ENCODE data around the gene TXNDC5.

Gene TXNDC5

DNA sequence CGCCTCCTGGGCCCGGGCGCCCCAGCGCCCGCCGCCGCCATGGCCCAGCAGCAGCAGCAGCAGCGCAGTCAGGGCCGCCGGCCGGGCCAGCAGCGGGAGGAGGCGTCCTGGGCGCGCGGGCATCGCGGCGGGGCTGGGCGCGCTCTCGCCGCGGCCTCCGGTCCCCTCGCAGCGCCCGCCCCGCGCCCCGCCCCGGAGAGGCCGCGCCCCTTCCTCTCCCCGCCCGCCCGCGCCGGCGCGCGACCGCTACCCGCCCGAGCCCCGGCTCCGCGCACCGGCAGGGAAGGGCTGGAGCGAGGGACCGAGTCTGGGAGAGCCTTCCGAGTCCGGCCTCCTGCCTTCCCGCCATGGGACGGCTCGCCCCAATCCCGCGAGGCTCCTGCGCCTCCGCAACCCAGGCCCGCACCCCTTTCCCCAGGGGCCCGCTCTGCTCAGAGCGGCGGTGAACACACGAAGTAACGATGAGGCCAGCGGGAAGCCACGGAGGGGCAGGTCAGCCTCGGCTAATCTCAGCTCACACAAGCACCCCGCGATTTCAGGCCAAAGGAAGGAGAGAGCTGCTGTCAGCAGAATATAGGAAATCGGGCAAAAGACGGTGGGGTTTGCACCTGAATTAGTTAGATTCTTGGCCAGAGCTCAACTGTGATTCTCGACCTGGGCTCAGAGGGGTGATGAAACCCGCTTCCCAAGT is at the start of gene TXNDC5:
TXNDC5 (minus strand) TSS at position 135 of the 691 bp plus-strand sequence; CDS start at position 123, 12 bp downstream.
- DNase-seq (ENCODE audit: extremely low spot score), result peak; percentile 88
- POLR2A ChIA-PET, result interaction anchor here (1.0 to 1.7 kb wide), 5 partner anchors 183 to 238 kb away, joined by 3 to 10 read pairs (median 4); partner anchors contain the start of gene EEF1E1
- no peak for TF ChIP-seq BHLHE40 (IDR thresholded peaks at IDR 0.05; ENCODE audit: borderline replicate concordance)
- peak; percentile 19; the same call in 1 of the 2 replicates for TF ChIP-seq FOXM1 (IDR thresholded peaks at IDR 0.05; ENCODE audit: borderline replicate concordance)
- TF ChIP-seq FOXA1 (IDR thresholded peaks at IDR 0.05), result no peak
- TF ChIP-seq L3MBTL2 (conservative IDR thresholded peaks at IDR 0.05), result peak; percentile 89
- no peak for TF ChIP-seq ARNT (IDR thresholded peaks at IDR 0.05)
- CTCF ChIA-PET, result interaction anchor here (0.9 kb wide), 1 partner anchor 185 kb away, joined by 3 read pairs; the partner anchor contains the start of gene BMP6

DNA sequence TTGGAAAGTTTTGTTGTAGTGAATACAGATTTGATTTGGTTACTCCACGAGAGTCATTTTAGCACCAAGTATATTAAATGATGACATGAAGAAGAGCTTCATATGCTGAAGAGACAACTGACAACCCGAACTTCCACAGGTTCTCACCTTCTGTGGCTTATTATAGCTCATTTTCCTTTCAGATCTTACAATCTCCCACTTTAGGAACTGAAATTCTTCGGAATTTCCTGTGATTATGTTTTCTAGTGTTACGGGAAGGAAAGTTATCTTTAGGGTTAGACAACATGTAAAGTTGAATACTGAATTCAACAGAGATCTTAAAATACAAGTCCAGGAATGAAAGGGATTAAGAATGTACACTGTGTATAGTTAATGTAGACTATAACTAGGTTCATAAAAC is 49.6 kb upstream of the TXNDC5 start:
- ChIA-PET CTCF (interaction anchor here (0.6 kb wide), 1 partner anchor 237 kb away, joined by 4 read pairs; no protein-coding TSS in a partner anchor), POLR2A (no interaction called here)
- no peak for TF ChIP-seq ZNF384 (IDR thresholded peaks at IDR 0.05)
- no peak for TF ChIP-seq ELF4 (IDR thresholded peaks at IDR 0.05)
- no peak for TF ChIP-seq LEF1 (IDR thresholded peaks at IDR 0.05; ENCODE audit: borderline replicate concordance)
- no peak for TF ChIP-seq ARNT (IDR thresholded peaks at IDR 0.05)
- no peak for TF ChIP-seq SUZ12 (IDR thresholded peaks at IDR 0.05)
- TF ChIP-seq PKNOX1 (IDR thresholded peaks at IDR 0.05), result no peak
- no peak for TF ChIP-seq FOXM1 (IDR thresholded peaks at IDR 0.05; ENCODE audit: borderline replicate concordance)
- no peak for TF ChIP-seq L3MBTL2 (conservative IDR thresholded peaks at IDR 0.05)
- TF ChIP-seq HDGF (IDR thresholded peaks at IDR 0.05; ENCODE audit: borderline replicate concordance), result no peak
- DNase-seq (ENCODE audit: extremely low spot score), result no peak

GRCh38 chr6:7959453-7959852 is 48.9 kb upstream of the TXNDC5 start:
- DNase-seq (ENCODE audit: extremely low spot score), result no peak
- POLR2A ChIA-PET, result no interaction called here
- CTCF ChIA-PET, result no interaction called here
- TF ChIP-seq BHLHE40 (IDR thresholded peaks at IDR 0.05; ENCODE audit: borderline replicate concordance), result no peak
- no peak for TF ChIP-seq LEF1 (IDR thresholded peaks at IDR 0.05; ENCODE audit: borderline replicate concordance)
- TF ChIP-seq FOXM1 (IDR thresholded peaks at IDR 0.05; ENCODE audit: borderline replicate concordance), result no peak
- TF ChIP-seq SP1 (IDR thresholded peaks at IDR 0.05), result no peak
- no peak for TF ChIP-seq TARDBP (IDR thresholded peaks at IDR 0.05)
- TF ChIP-seq ARNT (IDR thresholded peaks at IDR 0.05), result no peak
- TF ChIP-seq HDGF (IDR thresholded peaks at IDR 0.05; ENCODE audit: borderline replicate concordance), result no peak
- no peak for TF ChIP-seq L3MBTL2 (conservative IDR thresholded peaks at IDR 0.05)
- TF ChIP-seq FOXA1 (IDR thresholded peaks at IDR 0.05), result no peak
- TF ChIP-seq NFRKB (IDR thresholded peaks at IDR 0.05), result no peak
- no peak for TF ChIP-seq CTBP1 (IDR thresholded peaks at IDR 0.05; ENCODE audit: borderline replicate concordance)
- TF ChIP-seq ZNF384 (IDR thresholded peaks at IDR 0.05), result no peak
- TF ChIP-seq PKNOX1 (IDR thresholded peaks at IDR 0.05), result no peak
- no peak for TF ChIP-seq FOXK2 (IDR thresholded peaks at IDR 0.05)

DNA sequence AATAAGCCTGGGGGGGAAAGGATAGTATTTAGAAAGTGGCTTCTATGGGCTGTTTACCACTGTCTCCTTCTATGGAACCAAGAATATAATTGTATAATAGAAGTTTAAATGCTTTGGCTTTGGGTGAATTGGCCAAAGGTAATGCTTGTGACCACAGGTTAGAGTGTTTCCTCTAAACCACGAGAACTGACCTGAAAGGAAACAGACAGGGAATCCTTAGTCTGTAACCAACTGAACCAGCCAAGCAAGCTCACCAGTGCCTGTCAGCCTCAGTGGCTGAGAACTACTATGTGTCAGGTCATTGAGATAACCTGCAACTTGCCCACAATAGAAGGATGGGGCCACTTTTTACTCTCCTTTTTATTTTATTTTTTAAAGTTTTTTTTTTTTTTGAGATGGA is 47.9 kb upstream of the TXNDC5 start:
- ChIA-PET CTCF (no interaction called here), POLR2A (no interaction called here)
- DNase-seq (ENCODE audit: extremely low spot score), result no peak
- no peak for TF ChIP-seq SUZ12 (IDR thresholded peaks at IDR 0.05)
- TF ChIP-seq ZNF384 (IDR thresholded peaks at IDR 0.05), result no peak
- no peak for TF ChIP-seq ELF4 (IDR thresholded peaks at IDR 0.05)
- TF ChIP-seq HDGF (IDR thresholded peaks at IDR 0.05; ENCODE audit: borderline replicate concordance), result no peak
- TF ChIP-seq ARNT (IDR thresholded peaks at IDR 0.05), result no peak
- no peak for TF ChIP-seq NFRKB (IDR thresholded peaks at IDR 0.05)
- no peak for TF ChIP-seq CTBP1 (IDR thresholded peaks at IDR 0.05; ENCODE audit: borderline replicate concordance)
- no peak for TF ChIP-seq PKNOX1 (IDR thresholded peaks at IDR 0.05)
- TF ChIP-seq LEF1 (IDR thresholded peaks at IDR 0.05; ENCODE audit: borderline replicate concordance), result no peak
- TF ChIP-seq FOXK2 (IDR thresholded peaks at IDR 0.05), result no peak
- TF ChIP-seq TARDBP (IDR thresholded peaks at IDR 0.05), result no peak
- no peak for TF ChIP-seq BHLHE40 (IDR thresholded peaks at IDR 0.05; ENCODE audit: borderline replicate concordance)
- TF ChIP-seq FOXA1 (IDR thresholded peaks at IDR 0.05), result no peak
- no peak for TF ChIP-seq FOXM1 (IDR thresholded peaks at IDR 0.05; ENCODE audit: borderline replicate concordance)
- no peak for TF ChIP-seq SP1 (IDR thresholded peaks at IDR 0.05)

- TF ChIP-seq CTBP1 (IDR thresholded peaks at IDR 0.05; ENCODE audit: borderline replicate concordance) (no peak), BHLHE40 (IDR thresholded peaks at IDR 0.05; ENCODE audit: borderline replicate concordance) (no peak), ARNT (IDR thresholded peaks at IDR 0.05) (peak; percentile 68; the same call in 1 of the 2 replicates), NFRKB (IDR thresholded peaks at IDR 0.05) (no peak), ELF4 (IDR thresholded peaks at IDR 0.05) (no peak), ZNF384 (IDR thresholded peaks at IDR 0.05) (no peak), L3MBTL2 (conservative IDR thresholded peaks at IDR 0.05) (no peak), HDGF (IDR thresholded peaks at IDR 0.05; ENCODE audit: borderline replicate concordance) (no peak)
- DNase-seq (ENCODE audit: extremely low spot score), result no peak
- POLR2A ChIA-PET, result no interaction called here
- CTCF ChIA-PET, result no interaction called here
Measured at GRCh38 chr6:7956257-7956656, 45.7 kb upstream of the TXNDC5 start.

DNA sequence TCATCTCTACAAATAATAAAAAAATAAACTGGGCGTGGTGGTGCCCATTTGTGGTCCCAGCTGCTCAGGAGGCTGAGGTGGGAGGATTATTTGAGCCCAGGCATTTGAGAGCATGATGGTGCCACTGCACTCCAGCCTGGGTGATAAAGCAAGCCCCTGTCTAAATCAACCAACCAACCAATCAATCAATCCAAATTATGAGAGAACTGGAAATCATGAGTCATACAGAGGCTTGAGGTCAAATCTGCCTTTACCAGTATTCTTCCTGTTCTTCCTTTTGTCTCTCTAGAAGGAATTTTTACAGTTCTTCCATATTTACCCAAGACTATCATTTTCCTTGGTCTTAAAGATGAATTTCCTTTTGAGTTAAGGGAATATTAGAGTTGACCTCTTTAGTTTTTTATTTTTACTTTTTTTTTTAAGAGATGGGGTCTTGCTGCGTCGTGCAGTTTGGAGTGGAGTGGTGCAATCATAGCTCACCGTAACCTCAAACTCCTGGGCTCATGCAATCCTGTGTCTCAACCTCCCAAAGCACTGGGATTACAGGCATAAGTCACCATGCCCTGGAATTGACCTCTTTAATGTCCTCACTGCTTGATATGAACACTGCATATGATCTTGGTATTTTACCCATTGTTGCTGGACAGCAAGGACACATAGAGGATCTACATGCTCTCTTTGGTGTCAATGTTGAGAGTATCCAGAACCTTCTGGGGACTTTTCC is 44.1 kb upstream of the TXNDC5 start:
- DNase-seq (ENCODE audit: extremely low spot score), result no peak
- ChIA-PET CTCF (no interaction called here), POLR2A (no interaction called here)
- TF ChIP-seq SP1 (IDR thresholded peaks at IDR 0.05), result no peak
- TF ChIP-seq LEF1 (IDR thresholded peaks at IDR 0.05; ENCODE audit: borderline replicate concordance), result no peak
- TF ChIP-seq TARDBP (IDR thresholded peaks at IDR 0.05), result no peak
- no peak for TF ChIP-seq ELF4 (IDR thresholded peaks at IDR 0.05)
- TF ChIP-seq NFRKB (IDR thresholded peaks at IDR 0.05), result no peak
- no peak for TF ChIP-seq L3MBTL2 (conservative IDR thresholded peaks at IDR 0.05)
